Measurements from ENCODE around the gene URGCP.

- no peak for TF ChIP-seq CTCF (conservative IDR thresholded peaks at IDR 0.05; ENCODE audit: low read depth, low read length)
- TF ChIP-seq EZH2phosphoT487 (IDR thresholded peaks at IDR 0.05; ENCODE audit: borderline replicate concordance, low read length): no peak
Observed at GRCh38 chr7:43849047-43849446, 57.3 kb downstream of the URGCP start.
